Measurements from ENCODE around the gene TARBP1. TPM values are rescaled to one million over a fixed set of nuclear protein-coding genes. Genes with fewer than 3 reads are reported as not detected.

TARBP1 gene
- total and polyA plus RNA-seq, 2 of the 13 experiments (the other 11 are each of a cell fraction or from before 2014, with no cell fraction given): 37.7 to 67.0 TPM

DNA sequence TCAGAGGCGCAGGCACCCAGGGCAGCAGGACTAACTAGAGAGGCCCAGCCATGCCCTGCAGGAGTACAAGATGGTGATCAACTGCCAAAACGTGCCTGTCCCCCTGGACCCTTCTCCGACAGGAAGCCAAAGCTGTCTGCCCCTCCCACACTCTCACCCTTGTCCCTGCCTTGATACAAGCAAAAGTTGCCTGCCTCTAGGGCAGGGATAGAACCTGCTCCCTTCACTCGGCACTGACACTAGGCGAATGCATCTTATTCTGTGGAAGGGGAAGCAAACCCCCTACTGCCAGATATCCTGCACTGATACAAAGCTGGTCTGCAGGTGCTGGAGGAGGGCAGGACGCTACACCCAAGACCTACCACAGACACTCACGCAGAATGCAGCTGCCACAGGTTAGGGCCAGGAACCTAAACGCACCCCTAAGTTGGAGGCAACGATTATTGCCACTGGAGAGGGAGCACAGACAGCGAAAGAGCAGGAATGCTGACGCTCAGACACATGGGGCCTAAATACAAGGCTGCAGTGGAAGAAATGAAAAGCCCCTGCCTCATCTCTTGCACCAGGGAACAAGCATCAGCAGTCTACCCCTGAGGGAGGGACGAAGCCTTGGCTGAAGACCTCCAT, 3.7 kb downstream of the TARBP1 start (continued):
- TF ChIP-seq, protein P1, sequence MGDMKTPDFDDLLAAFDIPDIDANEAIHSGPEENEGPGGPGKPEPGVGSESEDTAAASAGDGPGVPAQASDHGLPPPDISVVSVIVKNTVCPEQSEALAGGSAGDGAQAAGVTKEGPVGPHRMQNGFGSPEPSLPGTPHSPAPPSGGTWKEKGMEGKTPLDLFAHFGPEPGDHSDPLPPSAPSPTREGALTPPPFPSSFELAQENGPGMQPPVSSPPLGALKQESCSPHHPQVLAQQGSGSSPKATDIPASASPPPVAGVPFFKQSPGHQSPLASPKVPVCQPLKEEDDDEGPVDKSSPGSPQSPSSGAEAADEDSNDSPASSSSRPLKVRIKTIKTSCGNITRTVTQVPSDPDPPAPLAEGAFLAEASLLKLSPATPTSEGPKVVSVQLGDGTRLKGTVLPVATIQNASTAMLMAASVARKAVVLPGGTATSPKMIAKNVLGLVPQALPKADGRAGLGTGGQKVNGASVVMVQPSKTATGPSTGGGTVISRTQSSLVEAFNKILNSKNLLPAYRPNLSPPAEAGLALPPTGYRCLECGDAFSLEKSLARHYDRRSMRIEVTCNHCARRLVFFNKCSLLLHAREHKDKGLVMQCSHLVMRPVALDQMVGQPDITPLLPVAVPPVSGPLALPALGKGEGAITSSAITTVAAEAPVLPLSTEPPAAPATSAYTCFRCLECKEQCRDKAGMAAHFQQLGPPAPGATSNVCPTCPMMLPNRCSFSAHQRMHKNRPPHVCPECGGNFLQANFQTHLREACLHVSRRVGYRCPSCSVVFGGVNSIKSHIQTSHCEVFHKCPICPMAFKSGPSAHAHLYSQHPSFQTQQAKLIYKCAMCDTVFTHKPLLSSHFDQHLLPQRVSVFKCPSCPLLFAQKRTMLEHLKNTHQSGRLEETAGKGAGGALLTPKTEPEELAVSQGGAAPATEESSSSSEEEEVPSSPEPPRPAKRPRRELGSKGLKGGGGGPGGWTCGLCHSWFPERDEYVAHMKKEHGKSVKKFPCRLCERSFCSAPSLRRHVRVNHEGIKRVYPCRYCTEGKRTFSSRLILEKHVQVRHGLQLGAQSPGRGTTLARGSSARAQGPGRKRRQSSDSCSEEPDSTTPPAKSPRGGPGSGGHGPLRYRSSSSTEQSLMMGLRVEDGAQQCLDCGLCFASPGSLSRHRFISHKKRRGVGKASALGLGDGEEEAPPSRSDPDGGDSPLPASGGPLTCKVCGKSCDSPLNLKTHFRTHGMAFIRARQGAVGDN (CRISPR knock-in tag; IDR thresholded peaks at IDR 0.05): peak; percentile 19; the same call in 1 of the 2 replicates
- TF ChIP-seq HDAC2 (CRISPR knock-in tag; IDR thresholded peaks at IDR 0.05) (no peak), ZNF30 (CRISPR knock-in tag; IDR thresholded peaks at IDR 0.05) (no peak), ZNF557 (CRISPR knock-in tag; IDR thresholded peaks at IDR 0.05) (no peak), GLMP (CRISPR knock-in tag; IDR thresholded peaks at IDR 0.05; ENCODE audit: borderline replicate concordance) (no peak), SYNCRIP (IDR thresholded peaks at IDR 0.05; ENCODE audit: insufficient read depth, low read depth, low read length) (no peak), ZNF234 (CRISPR knock-in tag; conservative IDR thresholded peaks at IDR 0.05) (no peak), GTF3A (CRISPR knock-in tag; conservative IDR thresholded peaks at IDR 0.05) (no peak), ZNF136 (CRISPR knock-in tag; IDR thresholded peaks at IDR 0.05; ENCODE audit: low read depth) (no peak), ZNF691 (CRISPR knock-in tag; IDR thresholded peaks at IDR 0.05; ENCODE audit: borderline replicate concordance, low read depth) (no peak), SIN3B (IDR thresholded peaks at IDR 0.05; ENCODE audit: low read length) (no peak), ZNF331 (CRISPR knock-in tag; IDR thresholded peaks at IDR 0.05) (no peak), SNAPC5 (CRISPR knock-in tag; IDR thresholded peaks at IDR 0.05; ENCODE audit: borderline replicate concordance) (no peak), ZNF572 (CRISPR knock-in tag; IDR thresholded peaks at IDR 0.05) (0 out of 2 replicates have a peak, but pooled peaks have one; percentile 50), ZFP82 (CRISPR knock-in tag; IDR thresholded peaks at IDR 0.05; ENCODE audit: borderline replicate concordance) (no peak), ZBTB38 (CRISPR knock-in tag; IDR thresholded peaks at IDR 0.05) (peak; percentile 85)
- TF ChIP-seq, protein P2, sequence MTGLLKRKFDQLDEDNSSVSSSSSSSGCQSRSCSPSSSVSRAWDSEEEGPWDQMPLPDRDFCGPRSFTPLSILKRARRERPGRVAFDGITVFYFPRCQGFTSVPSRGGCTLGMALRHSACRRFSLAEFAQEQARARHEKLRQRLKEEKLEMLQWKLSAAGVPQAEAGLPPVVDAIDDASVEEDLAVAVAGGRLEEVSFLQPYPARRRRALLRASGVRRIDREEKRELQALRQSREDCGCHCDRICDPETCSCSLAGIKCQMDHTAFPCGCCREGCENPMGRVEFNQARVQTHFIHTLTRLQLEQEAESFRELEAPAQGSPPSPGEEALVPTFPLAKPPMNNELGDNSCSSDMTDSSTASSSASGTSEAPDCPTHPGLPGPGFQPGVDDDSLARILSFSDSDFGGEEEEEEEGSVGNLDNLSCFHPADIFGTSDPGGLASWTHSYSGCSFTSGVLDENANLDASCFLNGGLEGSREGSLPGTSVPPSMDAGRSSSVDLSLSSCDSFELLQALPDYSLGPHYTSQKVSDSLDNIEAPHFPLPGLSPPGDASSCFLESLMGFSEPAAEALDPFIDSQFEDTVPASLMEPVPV (CRISPR knock-in tag; IDR thresholded peaks at IDR 0.05): no peak
- TF ChIP-seq, protein P3, sequence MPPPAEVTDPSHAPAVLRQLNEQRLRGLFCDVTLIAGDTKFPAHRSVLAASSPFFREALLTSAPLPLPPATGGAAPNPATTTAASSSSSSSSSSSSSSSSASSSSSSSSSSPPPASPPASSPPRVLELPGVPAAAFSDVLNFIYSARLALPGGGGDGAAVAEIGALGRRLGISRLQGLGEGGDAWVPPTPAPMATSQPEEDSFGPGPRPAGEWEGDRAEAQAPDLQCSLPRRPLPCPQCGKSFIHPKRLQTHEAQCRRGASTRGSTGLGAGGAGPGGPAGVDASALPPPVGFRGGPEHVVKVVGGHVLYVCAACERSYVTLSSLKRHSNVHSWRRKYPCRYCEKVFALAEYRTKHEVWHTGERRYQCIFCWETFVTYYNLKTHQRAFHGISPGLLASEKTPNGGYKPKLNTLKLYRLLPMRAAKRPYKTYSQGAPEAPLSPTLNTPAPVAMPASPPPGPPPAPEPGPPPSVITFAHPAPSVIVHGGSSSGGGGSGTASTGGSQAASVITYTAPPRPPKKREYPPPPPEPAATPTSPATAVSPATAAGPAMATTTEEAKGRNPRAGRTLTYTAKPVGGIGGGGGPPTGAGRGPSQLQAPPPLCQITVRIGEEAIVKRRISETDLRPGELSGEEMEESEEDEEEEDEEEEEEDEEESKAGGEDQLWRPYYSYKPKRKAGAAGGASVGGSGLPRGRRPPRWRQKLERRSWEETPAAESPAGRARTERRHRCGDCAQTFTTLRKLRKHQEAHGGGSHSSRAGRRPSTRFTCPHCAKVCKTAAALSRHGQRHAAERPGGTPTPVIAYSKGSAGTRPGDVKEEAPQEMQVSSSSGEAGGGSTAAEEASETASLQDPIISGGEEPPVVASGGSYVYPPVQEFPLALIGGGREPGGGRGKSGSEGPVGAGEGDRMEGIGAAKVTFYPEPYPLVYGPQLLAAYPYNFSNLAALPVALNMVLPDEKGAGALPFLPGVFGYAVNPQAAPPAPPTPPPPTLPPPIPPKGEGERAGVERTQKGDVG (CRISPR knock-in tag; IDR thresholded peaks at IDR 0.05; ENCODE audit: borderline replicate concordance): peak; percentile 38; the same call in 1 of the 2 replicates
